ENCODE measurements around the gene SBF1. TPM values are rescaled to one million over a fixed set of nuclear protein-coding genes. Genes with fewer than 3 reads are reported as not detected.
"Not testable (repeated sequence)": the region's sequence is repeated elsewhere in the genome, so short reads cannot be mapped to it uniquely, and the experiment has no call there.

Gene SBF1
- total RNA-seq, 4 donors from 2014 or later, result 59.9 to 241 (median 108) TPM

DNA sequence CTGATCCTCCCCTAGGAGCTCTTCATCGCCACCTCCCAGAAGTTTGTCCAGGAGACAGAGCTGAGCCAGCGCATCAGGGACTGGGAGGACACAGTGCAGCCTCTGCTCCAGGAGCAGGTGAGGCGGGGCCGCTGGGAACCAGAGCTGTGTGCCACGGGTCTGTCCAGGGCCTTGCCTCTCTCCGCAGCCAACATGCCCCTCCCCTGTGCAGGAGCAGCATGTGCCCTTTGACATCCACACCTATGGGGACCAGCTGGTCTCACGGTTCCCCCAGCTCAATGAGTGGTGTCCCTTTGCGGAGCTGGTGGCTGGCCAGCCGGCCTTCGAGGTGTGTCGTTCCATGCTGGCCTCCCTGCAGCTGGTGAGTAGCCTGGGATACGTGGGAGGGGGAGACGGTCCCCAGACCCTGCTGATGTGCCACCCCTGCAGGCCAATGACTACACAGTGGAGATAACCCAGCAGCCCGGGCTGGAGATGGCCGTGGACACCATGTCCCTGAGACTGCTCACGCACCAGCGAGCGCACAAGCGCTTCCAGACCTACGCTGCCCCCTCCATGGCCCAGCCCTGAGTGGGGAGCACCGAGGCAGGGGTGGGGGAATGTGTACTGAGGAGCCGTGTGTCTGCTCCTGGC lies 48.1 kb upstream of the SBF1 start:
- Histone ChIP-seq H3K4me3 (no peak overlapping the region), H3K27me3 (no peaks in the 10 kb centered on the region), H3K27ac (no peak overlapping the region), H3K36me3 (peaks cover 0 to 17% (median 8%) of the 10 kb centered on the region in 4 donors), H3K4me1 (peaks cover 14 to 39% (median 31%) of the 10 kb centered on the region in 4 donors), H3K9me3 (no peaks in the 10 kb centered on the region)
- intact Hi-C loops (cut with DNase I; ENCODE audit: low total_unique reads) (no loop called here), in situ Hi-C loops (cut with MboI; ENCODE audit: low pct_ligation_motif_present in 1 of 4, low pct_unique_long_range_greater_than_20kb in 1 of 4, low sequenced_read_pairs in 3 of 4) (no loop called here)
- DNase-seq, result no peak
- WGBS, 2 donors (ENCODE audit: low coverage in 1 of 2), result 76% methylated on average over 21 of the region's 22 CpGs; no CpG with 5 or more reads in 1 of the 2 donors
- TF ChIP-seq EP300 (IDR thresholded peaks at IDR 0.05; ENCODE audit: low read depth) (no peak), POLR2AphosphoS5 (IDR thresholded peaks at IDR 0.05) (no peak), POLR2A (IDR thresholded peaks at IDR 0.05) (no peak)
- TF ChIP-seq, protein P1, sequence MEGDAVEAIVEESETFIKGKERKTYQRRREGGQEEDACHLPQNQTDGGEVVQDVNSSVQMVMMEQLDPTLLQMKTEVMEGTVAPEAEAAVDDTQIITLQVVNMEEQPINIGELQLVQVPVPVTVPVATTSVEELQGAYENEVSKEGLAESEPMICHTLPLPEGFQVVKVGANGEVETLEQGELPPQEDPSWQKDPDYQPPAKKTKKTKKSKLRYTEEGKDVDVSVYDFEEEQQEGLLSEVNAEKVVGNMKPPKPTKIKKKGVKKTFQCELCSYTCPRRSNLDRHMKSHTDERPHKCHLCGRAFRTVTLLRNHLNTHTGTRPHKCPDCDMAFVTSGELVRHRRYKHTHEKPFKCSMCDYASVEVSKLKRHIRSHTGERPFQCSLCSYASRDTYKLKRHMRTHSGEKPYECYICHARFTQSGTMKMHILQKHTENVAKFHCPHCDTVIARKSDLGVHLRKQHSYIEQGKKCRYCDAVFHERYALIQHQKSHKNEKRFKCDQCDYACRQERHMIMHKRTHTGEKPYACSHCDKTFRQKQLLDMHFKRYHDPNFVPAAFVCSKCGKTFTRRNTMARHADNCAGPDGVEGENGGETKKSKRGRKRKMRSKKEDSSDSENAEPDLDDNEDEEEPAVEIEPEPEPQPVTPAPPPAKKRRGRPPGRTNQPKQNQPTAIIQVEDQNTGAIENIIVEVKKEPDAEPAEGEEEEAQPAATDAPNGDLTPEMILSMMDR (IDR thresholded peaks at IDR 0.05), result no peak

DNA sequence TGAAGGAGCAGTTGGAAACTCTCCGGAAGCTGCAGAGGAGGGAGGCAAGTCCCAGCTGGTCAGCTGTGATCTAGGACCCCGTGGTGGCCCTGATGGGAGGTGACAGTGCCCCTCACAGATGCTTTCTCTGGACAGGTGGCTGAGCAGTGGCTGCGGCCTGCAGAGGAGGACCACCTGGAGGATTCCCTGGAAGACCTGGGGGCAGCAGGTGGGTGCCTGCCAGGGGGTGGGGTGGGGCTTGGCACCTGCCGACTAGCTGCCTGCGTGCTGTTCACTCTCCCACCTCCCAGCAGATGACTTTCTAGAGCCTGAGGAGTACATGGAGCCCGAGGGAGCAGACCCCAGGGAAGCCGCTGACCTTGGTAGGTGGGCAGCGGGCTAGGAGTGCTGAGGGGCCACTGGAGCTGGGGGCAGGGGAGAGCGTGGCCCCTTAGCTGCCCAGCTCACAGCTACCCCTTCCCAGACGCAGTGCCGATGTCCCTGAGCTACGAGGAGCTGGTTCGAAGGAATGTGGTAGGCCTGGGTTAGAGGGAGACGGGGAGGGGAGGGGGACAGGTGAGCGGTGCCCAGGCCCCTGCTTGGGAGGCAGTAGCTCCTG lies 47.5 kb upstream of the SBF1 start:
- WGBS, 2 donors (ENCODE audit: low coverage in 1 of 2), result 90 to 97% methylated on average over 5 to 14 of the region's 15 CpGs
- H3K4me1 ChIP-seq, result peaks cover 14 to 39% (median 30%) of the 10 kb centered on the region in 4 donors
- TF ChIP-seq POLR2A (IDR thresholded peaks at IDR 0.05) (no peak), POLR2AphosphoS5 (IDR thresholded peaks at IDR 0.05) (no peak), EP300 (IDR thresholded peaks at IDR 0.05; ENCODE audit: low read depth) (no peak)
- TF ChIP-seq, protein P1 (IDR thresholded peaks at IDR 0.05), result no peak
- no peak overlapping the region for H3K4me3 ChIP-seq
- peaks cover 0 to 21% (median 9%) of the 10 kb centered on the region in 4 donors for H3K36me3 ChIP-seq
- DNase-seq, result no peak
- in situ Hi-C loops (cut with MboI; ENCODE audit: low pct_ligation_motif_present in 1 of 4, low pct_unique_long_range_greater_than_20kb in 1 of 4, low sequenced_read_pairs in 3 of 4), result no loop called here
- H3K27ac ChIP-seq, result no peak overlapping the region
- intact Hi-C loops (cut with DNase I; ENCODE audit: low total_unique reads), result no loop called here
- no peaks in the 10 kb centered on the region for H3K9me3 ChIP-seq
- H3K27me3 ChIP-seq, result no peaks in the 10 kb centered on the region

DNA sequence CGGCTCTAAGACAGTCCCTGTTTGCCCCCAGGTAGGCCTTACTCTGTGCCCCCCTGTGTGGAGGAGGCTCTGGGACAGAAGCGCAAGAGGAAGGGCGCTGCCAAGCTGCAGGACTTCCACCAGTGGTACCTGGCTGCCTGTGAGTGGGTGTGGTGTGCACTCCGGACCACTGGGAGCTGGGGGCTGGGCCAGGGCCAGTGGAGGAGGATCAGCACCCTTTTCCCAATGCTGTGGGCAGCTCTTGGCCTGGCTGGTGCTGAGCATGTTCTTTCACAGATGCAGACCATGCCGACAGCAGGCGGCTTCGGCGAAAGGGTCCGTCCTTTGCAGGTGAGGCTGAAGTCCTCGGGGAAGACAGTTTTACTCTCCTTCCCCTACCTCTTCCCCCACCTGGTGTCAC lies 46.9 kb upstream of the SBF1 start:
- no peak for DNase-seq
- Histone ChIP-seq H3K36me3 (peaks cover 0 to 21% (median 10%) of the 10 kb centered on the region in 4 donors), H3K9me3 (no peaks in the 10 kb centered on the region), H3K27me3 (no peaks in the 10 kb centered on the region), H3K4me3 (no peak overlapping the region), H3K27ac (no peak overlapping the region), H3K4me1 (peaks cover 11 to 33% (median 25%) of the 10 kb centered on the region in 4 donors)
- TF ChIP-seq, protein P1 (IDR thresholded peaks at IDR 0.05), result no peak
- no peak for TF ChIP-seq EP300 (IDR thresholded peaks at IDR 0.05; ENCODE audit: low read depth)
- no peak for TF ChIP-seq POLR2A (IDR thresholded peaks at IDR 0.05)
- no peak for TF ChIP-seq POLR2AphosphoS5 (IDR thresholded peaks at IDR 0.05)
- in situ Hi-C loops (cut with MboI; ENCODE audit: low pct_ligation_motif_present in 1 of 4, low pct_unique_long_range_greater_than_20kb in 1 of 4, low sequenced_read_pairs in 3 of 4) (no loop called here), intact Hi-C loops (cut with DNase I; ENCODE audit: low total_unique reads) (no loop called here)
- 89% methylated on average over 10 of the region's 10 CpGs; no CpG with 5 or more reads in 1 of the 2 donors for WGBS, 2 donors (ENCODE audit: low coverage in 1 of 2)

DNA sequence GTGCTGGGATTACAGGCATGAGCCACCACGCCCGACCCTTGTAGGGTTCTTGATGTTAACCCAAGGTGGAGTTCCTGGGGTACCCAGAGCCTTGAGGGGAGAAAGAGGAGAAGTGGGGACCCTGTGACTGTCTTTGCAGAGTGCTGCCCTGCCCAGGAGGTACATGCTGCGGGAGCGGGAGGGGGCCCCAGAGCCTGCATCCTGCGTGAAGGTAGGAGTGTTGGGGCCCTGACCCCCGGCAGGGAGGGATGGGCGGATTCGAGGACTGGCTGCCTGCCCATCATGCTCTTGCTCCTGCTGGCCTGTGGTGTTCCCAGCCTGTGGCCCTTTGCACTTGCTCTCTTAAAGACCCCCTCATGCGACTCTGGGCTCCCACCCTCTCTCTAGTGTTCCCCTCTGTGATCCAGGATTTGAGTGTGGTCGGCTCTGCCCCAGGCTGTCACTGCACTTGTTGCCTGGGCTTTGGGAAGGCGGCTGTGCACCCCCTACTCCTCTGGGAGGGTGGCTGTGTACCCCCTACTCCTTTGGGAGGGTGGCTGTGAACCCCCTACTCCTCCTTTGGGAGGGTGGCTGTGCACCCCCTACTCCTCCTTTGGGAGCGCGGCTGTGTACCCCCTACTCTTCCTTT lies 46.1 kb upstream of the SBF1 start:
- intact Hi-C loops (cut with DNase I; ENCODE audit: low total_unique reads), result no loop called here
- no peak for DNase-seq
- peaks cover 9 to 26% (median 20%) of the 10 kb centered on the region in 4 donors for H3K4me1 ChIP-seq
- in situ Hi-C loops (cut with MboI; ENCODE audit: low pct_ligation_motif_present in 1 of 4, low pct_unique_long_range_greater_than_20kb in 1 of 4, low sequenced_read_pairs in 3 of 4), result no loop called here
- peaks cover 0 to 21% (median 10%) of the 10 kb centered on the region in 4 donors for H3K36me3 ChIP-seq
- TF ChIP-seq POLR2AphosphoS5 (IDR thresholded peaks at IDR 0.05) (no peak), POLR2A (IDR thresholded peaks at IDR 0.05) (no peak), EP300 (IDR thresholded peaks at IDR 0.05; ENCODE audit: low read depth) (no peak)
- TF ChIP-seq, protein P1 (IDR thresholded peaks at IDR 0.05), result no peak
- no peak overlapping the region for H3K27ac ChIP-seq
- no peaks in the 10 kb centered on the region for H3K27me3 ChIP-seq
- 89 to 91% methylated on average over 3 to 13 of the region's 13 CpGs for WGBS, 2 donors (ENCODE audit: low coverage in 1 of 2)
- no peaks in the 10 kb centered on the region for H3K9me3 ChIP-seq
- H3K4me3 ChIP-seq, result no peak overlapping the region

DNA sequence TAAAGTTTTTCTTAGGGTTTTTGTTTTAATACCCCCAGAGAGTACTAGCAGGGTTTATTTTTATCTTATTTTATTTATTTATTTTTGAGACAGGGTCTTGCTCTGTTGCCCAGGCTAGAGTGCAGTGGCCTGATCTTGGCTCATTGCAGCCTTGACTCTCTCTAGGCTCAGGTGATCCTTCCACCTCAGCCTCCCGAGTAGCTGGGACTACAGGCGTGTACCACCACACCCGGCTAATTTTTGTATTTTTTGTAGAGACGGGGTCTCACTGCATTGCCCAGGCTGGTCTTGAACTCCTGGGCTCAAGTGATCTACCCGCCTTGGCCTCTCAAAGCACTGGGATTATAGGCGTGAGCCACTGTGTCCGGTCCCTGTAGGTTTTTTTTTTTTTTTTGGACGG lies 45.3 kb upstream of the SBF1 start:
- H3K36me3 ChIP-seq, result peaks cover 0 to 21% (median 10%) of the 10 kb centered on the region in 4 donors
- DNase-seq; in situ Hi-C loops (cut with MboI; ENCODE audit: low pct_ligation_motif_present in 1 of 4, low pct_unique_long_range_greater_than_20kb in 1 of 4, low sequenced_read_pairs in 3 of 4); H3K9me3 ChIP-seq; H3K27me3 ChIP-seq; H3K27ac ChIP-seq; H3K4me3 ChIP-seq; intact Hi-C loops (cut with DNase I; ENCODE audit: low total_unique reads): not testable (repeated sequence)
- H3K4me1 ChIP-seq, result peaks cover 9 to 24% (median 20%) of the 10 kb centered on the region in 4 donors
- WGBS, 2 donors (ENCODE audit: low coverage in 1 of 2), result 95 to 100% methylated on average over 7 to 8 of the region's 8 CpGs

Measured in transverse colon (tissue), 4 donors.